SK-N-SH (cell line): ENCODE data around the gene TEX264. TPM values are rescaled to one million over a fixed set of nuclear protein-coding genes. Genes with fewer than 3 reads are reported as not detected.

ENCODE experiments used
- CTCF ChIA-PET: fragments of 300-600, 350-600 bp; formaldehyde crosslinking; extraction: SDS; loops from one replicate; lab custom pipeline; 2021; lab: Yijun Ruan, JAX
- POLR2A ChIA-PET: fragments of 350-600 bp; sonication (Branson Sonifier 250); formaldehyde crosslinking; extraction: SDS; loops from one replicate; lab custom pipeline; 2020; ENCODE audit warnings: antibody characterized with exemption, inconsistent platforms; lab: Yijun Ruan, JAX
- DNase-seq: peaks from one replicate; pipeline ENCODE4 v3.0.0; 2012
- H2AFZ ChIP-seq: fragments of 200-600 bp; sonication (generic); 2 replicates; pipeline ENCODE4 v1.8.1; 2016; ENCODE audit warnings: antibody characterized with exemption, mild to moderate bottlenecking, low read depth
- H3F3A ChIP-seq: fragments of 200-600 bp; sonication (generic); replicated peaks from 2 replicates; pipeline ENCODE3; 2016; ENCODE audit warnings: antibody characterized with exemption, mild to moderate bottlenecking; ENCODE audit not compliant: insufficient read depth
- H3K27ac ChIP-seq, 2 experiments: fragments of 200-500 bp in 1 of 2; fragments of 200-600 bp in 1 of 2; sonication (Bioruptor generic) in 1 of 2; sonication (generic), shearing (Covaris generic) in 1 of 2; 2 replicates each; pipeline versions ENCODE4 v1.5.1 to v1.6.1; 2014 to 2016; ENCODE audit warnings: low read depth in 2 of 2, inconsistent platforms in 1 of 2, low read length in 1 of 2, mild to moderate bottlenecking in 1 of 2, mixed read lengths in 1 of 2
- H3K27me3 ChIP-seq: fragments of 200-600 bp; sonication (generic), shearing (Covaris generic); 2 replicates; pipeline ENCODE4 v1.6.1; 2016; ENCODE audit warnings: mixed run types; ENCODE audit not compliant: insufficient read depth
- H3K36me3 ChIP-seq, 2 experiments: fragments of 200-500 bp in 1 of 2; fragments of 200-600 bp in 1 of 2; sonication (Bioruptor generic) in 1 of 2; sonication (generic) in 1 of 2; replicated peaks in 1 of 2; 2 replicates each; pipeline versions ENCODE3 to v1.5.1; 2014 to 2016; ENCODE audit warnings: low read length in 1 of 2, mild to moderate bottlenecking in 1 of 2; ENCODE audit not compliant: insufficient read depth in 2 of 2, control insufficient read depth in 1 of 2
- H3K4me1 ChIP-seq, 2 experiments: fragments of 200-500 bp in 1 of 2; fragments of 200-600 bp in 1 of 2; sonication (Bioruptor generic) in 1 of 2; sonication (generic), shearing (Covaris generic) in 1 of 2; 2 replicates each; pipeline versions ENCODE4 v1.5.1 to v1.6.1; 2014 to 2016; ENCODE audit warnings: low read depth in 1 of 2, low read length in 1 of 2, mixed run types in 1 of 2; ENCODE audit not compliant: insufficient read depth in 2 of 2, control insufficient read depth in 1 of 2
- H3K4me2 ChIP-seq: fragments of 200-600 bp; sonication (generic), shearing (Covaris generic); 2 replicates; pipeline ENCODE4 v1.6.1; 2017; ENCODE audit warnings: mixed run types
- H3K4me3 ChIP-seq, 2 experiments: fragments of 200-500 bp in 1 of 2; fragments of 200-600 bp in 1 of 2; sonication (Bioruptor generic) in 1 of 2; sonication (generic), shearing (Covaris generic) in 1 of 2; 2 replicates each; pipeline versions ENCODE4 v1.5.1 to v1.8.1; 2014 to 2016; ENCODE audit warnings: low read depth in 2 of 2, inconsistent platforms in 1 of 2, low read length in 1 of 2, mild to moderate bottlenecking in 1 of 2, mixed read lengths in 1 of 2, moderate library complexity in 1 of 2
- H3K79me2 ChIP-seq: fragments of 200-600 bp; sonication (generic); 2 replicates; pipeline ENCODE4 v1.8.1; 2017; ENCODE audit warnings: mild to moderate bottlenecking; ENCODE audit not compliant: insufficient read depth
- H3K9ac ChIP-seq: fragments of 200-600 bp; sonication (generic); 2 replicates; pipeline ENCODE4 v1.6.1; 2017; ENCODE audit warnings: mixed run types
- H3K9me2 ChIP-seq: fragments of 200-600 bp; sonication (generic); 2 replicates; pipeline ENCODE4 v1.6.1; 2017; ENCODE audit warnings: mixed run types
- H3K9me3 ChIP-seq: fragments of 200-600 bp; sonication (generic); 2 replicates; pipeline ENCODE4 v1.6.1; 2017; ENCODE audit warnings: mixed run types, mild to moderate bottlenecking, moderate library complexity
- H4K20me1 ChIP-seq: fragments of 200-600 bp; sonication (generic); 2 replicates; pipeline ENCODE4 v1.6.1; 2017; ENCODE audit warnings: mild to moderate bottlenecking, mixed run types; ENCODE audit not compliant: insufficient read depth
- CHD2 ChIP-seq: fragments of 150-350 bp; IDR thresholded peaks from 2 replicates; pipeline ENCODE4 v1.6.1; 2018; ENCODE audit warnings: low read length; ENCODE audit not compliant: partially characterized antibody
- FOXJ3 ChIP-seq: sonication (generic); formaldehyde crosslinking; IDR thresholded peaks from 2 replicates; pipeline ENCODE4 v1.5.1; 2020; ENCODE audit warnings: mild to moderate bottlenecking, missing genetic modification reagents
- GATA2 ChIP-seq: sonication (generic); formaldehyde crosslinking; IDR thresholded peaks from 2 replicates; pipeline ENCODE4 v1.5.0; 2020; ENCODE audit warnings: mild to moderate bottlenecking, missing genetic modification reagents
- JUND ChIP-seq: IDR thresholded peaks from 2 replicates; pipeline ENCODE4 v1.4.0; 2012
- POLR2AphosphoS5 ChIP-seq: IDR thresholded peaks from 2 replicates; pipeline ENCODE4 v1.6.1; 2012; ENCODE audit warnings: low read depth, low read length
- RAD21 ChIP-seq: IDR thresholded peaks from 2 replicates; pipeline ENCODE4 v1.6.1; 2012; ENCODE audit warnings: mild to moderate bottlenecking, low read length
- RCOR1 ChIP-seq: fragments of 150-350 bp; IDR thresholded peaks from 2 replicates; pipeline ENCODE4 v1.6.1; 2017; ENCODE audit warnings: antibody characterized with exemption, low read length
- RFX5 ChIP-seq: IDR thresholded peaks from 2 replicates; pipeline ENCODE4 v1.6.1; 2012; ENCODE audit warnings: mild to moderate bottlenecking, improper control_type of control experiment, low read length
- RXRA ChIP-seq: IDR thresholded peaks from 2 replicates; pipeline ENCODE4 v1.4.0; 2012; ENCODE audit warnings: low read depth, mild to moderate bottlenecking, borderline replicate concordance
- TCF12 ChIP-seq: IDR thresholded peaks from 2 replicates; pipeline ENCODE4 v1.4.0; 2012
- TEAD4 ChIP-seq: IDR thresholded peaks from 2 replicates; pipeline ENCODE4 v1.4.0; 2012; ENCODE audit warnings: mild to moderate bottlenecking, borderline replicate concordance; ENCODE audit not compliant: insufficient read depth
- YY1 ChIP-seq: IDR thresholded peaks from 2 replicates; pipeline ENCODE4 v1.4.0; 2012; ENCODE audit warnings: low read depth, mild to moderate bottlenecking
- WGBS: methylation state at CpG from one replicate; pipeline ENCODE4 v1.1.6; 2017; ENCODE audit warnings: low lambda C conversion rate; 5-methylcytosine and 5-hydroxymethylcytosine counted together
- polyA plus RNA-seq, 3 experiments: library from polyadenylated mRNA; depleted of rRNA; stranded (reverse); fragments of >200 nt; gene quantifications; 2 replicates each; pipeline ENCODE4 v1.2.3, GENCODE V29; 2012
- TF ChIP-seq, protein P1 (sequence below): fragments of 150-350 bp; IDR thresholded peaks from 2 replicates; pipeline ENCODE4 v1.6.1; 2016; ENCODE audit warnings: mild to moderate bottlenecking, low read depth, low read length
- TF ChIP-seq, protein P2 (sequence below): IDR thresholded peaks from 2 replicates; pipeline ENCODE4 v1.4.0; 2012; ENCODE audit warnings: low read depth
- TF ChIP-seq, protein P3 (sequence below): fragments of 150-350 bp; IDR thresholded peaks from 2 replicates; pipeline ENCODE4 v1.6.1; 2017; ENCODE audit warnings: antibody characterized with exemption, low read length, low read depth, borderline replicate concordance
- TF ChIP-seq, protein P4 (sequence below): IDR thresholded peaks from 2 replicates; pipeline ENCODE4 v1.6.1; 2012; ENCODE audit warnings: mild to moderate bottlenecking, low read depth, low read length, moderate library complexity

TEX264 gene
- polyA plus RNA-seq, 1 of the 3 experiments (the other 2 are of a cell fraction): 82.1 TPM

DNA sequence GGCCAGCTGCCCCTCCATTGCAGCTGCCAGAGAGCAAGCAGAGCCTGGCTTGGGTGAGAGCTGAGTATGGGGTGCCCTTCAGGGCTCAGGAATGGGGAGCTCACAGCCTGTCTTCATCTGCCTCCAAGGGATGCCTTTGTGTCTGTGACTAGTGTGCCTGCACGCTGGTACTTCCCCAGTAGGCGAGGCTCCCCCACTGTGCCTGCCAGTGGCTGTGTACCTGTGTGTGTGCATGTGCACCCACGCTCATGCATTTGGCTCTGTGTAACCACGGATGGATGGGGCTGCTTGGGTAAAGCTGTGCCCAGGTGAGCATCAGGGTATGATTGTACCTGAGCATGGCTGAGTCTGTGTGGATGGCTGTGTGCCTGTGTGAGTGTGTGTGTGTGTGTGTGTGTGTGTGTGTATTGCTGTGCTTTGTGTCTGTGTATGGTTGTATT, 33.5 kb downstream of the TEX264 start (continued):
- TF ChIP-seq FOXJ3 (CRISPR knock-in tag): no peak
- TF ChIP-seq RCOR1: no peak
- TF ChIP-seq YY1: no peak
- no peak for TF ChIP-seq GATA2

DNA sequence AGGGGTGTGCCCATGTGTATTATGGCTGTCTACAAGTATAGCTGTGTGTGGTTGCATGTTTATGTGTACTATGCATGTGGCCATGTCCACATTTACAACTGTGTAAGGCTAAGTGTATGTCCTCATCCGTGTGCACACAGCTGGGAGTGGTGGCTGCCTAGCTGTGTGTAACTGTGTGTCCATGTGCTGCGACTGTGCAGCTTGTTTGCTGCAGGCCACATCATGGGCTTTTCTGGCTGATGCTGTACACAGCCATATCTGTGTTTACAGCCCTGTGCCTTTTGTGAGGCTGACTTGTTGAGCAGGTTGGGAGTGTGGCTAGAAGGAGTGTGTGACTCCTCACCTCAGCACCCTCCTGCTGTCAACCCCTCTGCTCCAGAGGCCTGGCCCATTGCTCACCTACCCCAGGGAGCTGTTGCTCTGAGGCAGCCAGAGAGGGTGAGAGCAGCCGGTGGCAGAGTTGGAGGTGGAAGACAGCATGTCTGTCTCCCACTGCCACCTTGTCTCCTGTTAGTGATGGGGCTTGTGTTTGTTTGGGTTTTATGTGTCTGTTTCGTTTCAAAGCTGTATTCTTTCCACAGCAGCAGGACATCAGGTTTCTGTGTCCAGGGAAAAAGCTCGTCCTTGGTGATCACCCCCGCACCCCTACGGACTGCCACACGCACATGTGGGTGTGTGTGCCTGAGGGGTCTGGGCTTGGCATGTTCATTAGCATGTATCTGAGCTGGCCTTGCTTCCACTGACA, 34.4 kb downstream of the TEX264 start:
- Histone ChIP-seq H3K9me2 (no peaks in the 10 kb centered on the region), H3K4me3 (no peak overlapping the region), H3K9me3 (no peaks in the 10 kb centered on the region), H3K27me3 (no peaks in the 10 kb centered on the region), H3K4me1 (peaks cover 0 to 28% of the 10 kb centered on the region in 2 experiments; a peak in 1 of 4 replicates), H3F3A (no peaks in the 10 kb centered on the region), H2AFZ (no peak overlapping the region), H3K9ac (no peak overlapping the region), H3K79me2 (no peaks in the 10 kb centered on the region), H4K20me1 (peaks cover 48% of the 10 kb centered on the region), H3K4me2 (no peak overlapping the region), H3K36me3 (peaks cover 0 to 13% of the 10 kb centered on the region in 2 experiments), H3K27ac (no peak overlapping the region)
- ChIA-PET POLR2A (no interaction called here), CTCF (interaction anchor here (0.9 to 9.6 kb wide), 6 partner anchors 14 to 1089 kb away, joined by 5 to 89 read pairs (median 14); no protein-coding TSS in a partner anchor)
- WGBS: 85% methylated on average over 8 of the region's 8 CpGs
- no peak for TF ChIP-seq JUND
- no peak for TF ChIP-seq POLR2AphosphoS5
- TF ChIP-seq, protein P1, sequence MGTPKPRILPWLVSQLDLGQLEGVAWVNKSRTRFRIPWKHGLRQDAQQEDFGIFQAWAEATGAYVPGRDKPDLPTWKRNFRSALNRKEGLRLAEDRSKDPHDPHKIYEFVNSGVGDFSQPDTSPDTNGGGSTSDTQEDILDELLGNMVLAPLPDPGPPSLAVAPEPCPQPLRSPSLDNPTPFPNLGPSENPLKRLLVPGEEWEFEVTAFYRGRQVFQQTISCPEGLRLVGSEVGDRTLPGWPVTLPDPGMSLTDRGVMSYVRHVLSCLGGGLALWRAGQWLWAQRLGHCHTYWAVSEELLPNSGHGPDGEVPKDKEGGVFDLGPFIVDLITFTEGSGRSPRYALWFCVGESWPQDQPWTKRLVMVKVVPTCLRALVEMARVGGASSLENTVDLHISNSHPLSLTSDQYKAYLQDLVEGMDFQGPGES: no peak
- TF ChIP-seq RCOR1: no peak
- TF ChIP-seq RFX5: no peak
- no peak for TF ChIP-seq YY1
- TF ChIP-seq, protein P2, sequence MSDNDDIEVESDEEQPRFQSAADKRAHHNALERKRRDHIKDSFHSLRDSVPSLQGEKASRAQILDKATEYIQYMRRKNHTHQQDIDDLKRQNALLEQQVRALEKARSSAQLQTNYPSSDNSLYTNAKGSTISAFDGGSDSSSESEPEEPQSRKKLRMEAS: no peak
- TF ChIP-seq, protein P3, sequence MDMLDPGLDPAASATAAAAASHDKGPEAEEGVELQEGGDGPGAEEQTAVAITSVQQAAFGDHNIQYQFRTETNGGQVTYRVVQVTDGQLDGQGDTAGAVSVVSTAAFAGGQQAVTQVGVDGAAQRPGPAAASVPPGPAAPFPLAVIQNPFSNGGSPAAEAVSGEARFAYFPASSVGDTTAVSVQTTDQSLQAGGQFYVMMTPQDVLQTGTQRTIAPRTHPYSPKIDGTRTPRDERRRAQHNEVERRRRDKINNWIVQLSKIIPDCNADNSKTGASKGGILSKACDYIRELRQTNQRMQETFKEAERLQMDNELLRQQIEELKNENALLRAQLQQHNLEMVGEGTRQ: no peak
- TF ChIP-seq, protein P4, sequence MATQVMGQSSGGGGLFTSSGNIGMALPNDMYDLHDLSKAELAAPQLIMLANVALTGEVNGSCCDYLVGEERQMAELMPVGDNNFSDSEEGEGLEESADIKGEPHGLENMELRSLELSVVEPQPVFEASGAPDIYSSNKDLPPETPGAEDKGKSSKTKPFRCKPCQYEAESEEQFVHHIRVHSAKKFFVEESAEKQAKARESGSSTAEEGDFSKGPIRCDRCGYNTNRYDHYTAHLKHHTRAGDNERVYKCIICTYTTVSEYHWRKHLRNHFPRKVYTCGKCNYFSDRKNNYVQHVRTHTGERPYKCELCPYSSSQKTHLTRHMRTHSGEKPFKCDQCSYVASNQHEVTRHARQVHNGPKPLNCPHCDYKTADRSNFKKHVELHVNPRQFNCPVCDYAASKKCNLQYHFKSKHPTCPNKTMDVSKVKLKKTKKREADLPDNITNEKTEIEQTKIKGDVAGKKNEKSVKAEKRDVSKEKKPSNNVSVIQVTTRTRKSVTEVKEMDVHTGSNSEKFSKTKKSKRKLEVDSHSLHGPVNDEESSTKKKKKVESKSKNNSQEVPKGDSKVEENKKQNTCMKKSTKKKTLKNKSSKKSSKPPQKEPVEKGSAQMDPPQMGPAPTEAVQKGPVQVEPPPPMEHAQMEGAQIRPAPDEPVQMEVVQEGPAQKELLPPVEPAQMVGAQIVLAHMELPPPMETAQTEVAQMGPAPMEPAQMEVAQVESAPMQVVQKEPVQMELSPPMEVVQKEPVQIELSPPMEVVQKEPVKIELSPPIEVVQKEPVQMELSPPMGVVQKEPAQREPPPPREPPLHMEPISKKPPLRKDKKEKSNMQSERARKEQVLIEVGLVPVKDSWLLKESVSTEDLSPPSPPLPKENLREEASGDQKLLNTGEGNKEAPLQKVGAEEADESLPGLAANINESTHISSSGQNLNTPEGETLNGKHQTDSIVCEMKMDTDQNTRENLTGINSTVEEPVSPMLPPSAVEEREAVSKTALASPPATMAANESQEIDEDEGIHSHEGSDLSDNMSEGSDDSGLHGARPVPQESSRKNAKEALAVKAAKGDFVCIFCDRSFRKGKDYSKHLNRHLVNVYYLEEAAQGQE: no peak
- TF ChIP-seq RXRA: no peak
- TF ChIP-seq TEAD4: no peak
- no peak for TF ChIP-seq RAD21
- no peak for TF ChIP-seq CHD2
- TF ChIP-seq TCF12: no peak
- DNase-seq: no peak
